Skeletal muscle tissue (tissue), 4 donors: Measurements from ENCODE around the gene FOXP1. TPM values are rescaled to one million over a fixed set of nuclear protein-coding genes. Genes with fewer than 3 reads are reported as not detected.

Source experiments
- H3K27ac ChIP-seq: one replicate; pipeline ENCODE4 v1.7.0; 2013; ENCODE audit warnings: mild to moderate bottlenecking, low read depth, low read length, inconsistent platforms
- H3K27me3 ChIP-seq, 3 donors: one replicate each; pipeline ENCODE4 v1.7.0; 2013; ENCODE audit warnings: low read length in 3 of 3; ENCODE audit not compliant: control insufficient read depth in 3 of 3, insufficient read depth in 3 of 3
- H3K36me3 ChIP-seq, 3 donors: one replicate each; pipeline ENCODE4 v1.7.0; 2013; ENCODE audit warnings: low read length in 3 of 3; ENCODE audit not compliant: control insufficient read depth in 3 of 3, insufficient read depth in 3 of 3
- H3K4me1 ChIP-seq, 3 donors: one replicate each; pipeline ENCODE4 v1.7.0; 2013; ENCODE audit warnings: low read length in 3 of 3, mild to moderate bottlenecking in 3 of 3; ENCODE audit not compliant: control insufficient read depth in 3 of 3, insufficient read depth in 3 of 3
- H3K4me3 ChIP-seq, 3 donors: one replicate each; pipeline ENCODE4 v1.7.0; 2013; ENCODE audit warnings: low read length in 3 of 3
- H3K9ac ChIP-seq, 3 donors: one replicate each; pipeline ENCODE4 v1.7.0; 2013; ENCODE audit warnings: low read length in 3 of 3, mild to moderate bottlenecking in 3 of 3, moderate library complexity in 2 of 3, low read depth in 1 of 3
- H3K9me3 ChIP-seq, 3 donors: one replicate each; pipeline ENCODE4 v1.7.0; 2013; ENCODE audit warnings: low read length in 3 of 3; ENCODE audit not compliant: control insufficient read depth in 3 of 3
- total RNA-seq: library from RNA; depleted of rRNA; stranded (reverse); fragments of >200 nt; gene quantifications from one replicate; pipeline ENCODE4 v1.2.3, GENCODE V29; 2014
- donor health status: Osteomylitis.

The FOXP1 gene
- total RNA-seq, 1 donor from 2014 or later, result 36.0 TPM

- Histone ChIP-seq H3K9ac (no peak overlapping the region), H3K36me3 (no peaks in the 10 kb centered on the region), H3K27me3 (no peaks in the 10 kb centered on the region), H3K27ac (no peak overlapping the region), H3K4me3 (no peak overlapping the region), H3K4me1 (peaks cover 2 to 23% (median 9%) of the 10 kb centered on the region in 3 donors), H3K9me3 (no peaks in the 10 kb centered on the region)
These were observed 153.9 kb downstream of the FOXP1 start for GRCh38 chr3:71429597-71429988.

GRCh38 chr3:71428841-71429596, 154.5 kb downstream of the FOXP1 start:
- H3K4me1 ChIP-seq, result peaks cover 2 to 19% (median 9%) of the 10 kb centered on the region in 3 donors
- no peaks in the 10 kb centered on the region for H3K36me3 ChIP-seq
- H3K4me3 ChIP-seq, result peak overlapping the region; percentile 3 to 31 (median 19)
- no peak overlapping the region for H3K27ac ChIP-seq
- no peak overlapping the region for H3K9ac ChIP-seq
- no peaks in the 10 kb centered on the region for H3K9me3 ChIP-seq
- H3K27me3 ChIP-seq, result no peaks in the 10 kb centered on the region

GRCh38 chr3:71425491-71426071, 157.9 kb downstream of the FOXP1 start:
- no peak overlapping the region for H3K4me3 ChIP-seq
- peaks cover 6 to 12% (median 6%) of the 10 kb centered on the region in 3 donors for H3K4me1 ChIP-seq
- H3K36me3 ChIP-seq, result no peaks in the 10 kb centered on the region
- H3K9ac ChIP-seq, result no peak overlapping the region
- H3K27me3 ChIP-seq, result no peaks in the 10 kb centered on the region
- no peak overlapping the region for H3K27ac ChIP-seq
- no peaks in the 10 kb centered on the region for H3K9me3 ChIP-seq

- Histone ChIP-seq H3K4me1 (peaks cover 2 to 6% (median 5%) of the 10 kb centered on the region in 3 donors), H3K4me3 (no peak overlapping the region), H3K36me3 (no peaks in the 10 kb centered on the region), H3K27me3 (no peaks in the 10 kb centered on the region), H3K9me3 (no peaks in the 10 kb centered on the region), H3K9ac (no peak overlapping the region), H3K27ac (no peak overlapping the region)
These were observed 160.2 kb downstream of the FOXP1 start for GRCh38 chr3:71423151-71423906.

- Histone ChIP-seq H3K27ac (no peak overlapping the region), H3K4me3 (no peak overlapping the region), H3K9ac (no peak overlapping the region), H3K27me3 (no peaks in the 10 kb centered on the region), H3K4me1 (peaks cover 2 to 6% (median 5%) of the 10 kb centered on the region in 3 donors), H3K9me3 (no peaks in the 10 kb centered on the region), H3K36me3 (no peaks in the 10 kb centered on the region)
These were observed 161.5 kb downstream of the FOXP1 start for GRCh38 chr3:71421820-71422566.

GRCh38 chr3:71421475-71421819, 162.1 kb downstream of the FOXP1 start:
- H3K9me3 ChIP-seq, result no peaks in the 10 kb centered on the region
- no peak overlapping the region for H3K4me3 ChIP-seq
- H3K27me3 ChIP-seq, result no peaks in the 10 kb centered on the region
- no peak overlapping the region for H3K9ac ChIP-seq
- H3K4me1 ChIP-seq, result peaks cover 2 to 6% (median 5%) of the 10 kb centered on the region in 3 donors
- no peak overlapping the region for H3K27ac ChIP-seq
- H3K36me3 ChIP-seq, result no peaks in the 10 kb centered on the region

GRCh38 chr3:71419369-71419768, 164.2 kb downstream of the FOXP1 start:
- Histone ChIP-seq H3K36me3 (no peaks in the 10 kb centered on the region), H3K27ac (no peak overlapping the region), H3K9ac (no peak overlapping the region)

GRCh38 chr3:71417791-71418190, 165.7 kb downstream of the FOXP1 start:
- Histone ChIP-seq H3K36me3 (no peaks in the 10 kb centered on the region), H3K27me3 (no peaks in the 10 kb centered on the region), H3K9me3 (no peaks in the 10 kb centered on the region), H3K4me1 (no peaks in the 10 kb centered on the region), H3K9ac (no peak overlapping the region), H3K4me3 (no peak overlapping the region), H3K27ac (no peak overlapping the region)

More at GRCh38 chr3:71419369-71419768, 164.2 kb downstream of the FOXP1 start:
- H3K27me3 ChIP-seq, result no peaks in the 10 kb centered on the region
- no peak overlapping the region for H3K4me3 ChIP-seq
- no peaks in the 10 kb centered on the region for H3K9me3 ChIP-seq
- peaks cover 2 to 6% (median 3%) of the 10 kb centered on the region in 3 donors for H3K4me1 ChIP-seq

GRCh38 chr3:71416876-71417275, 166.7 kb downstream of the FOXP1 start:
- H3K9ac ChIP-seq, result no peak overlapping the region
- no peaks in the 10 kb centered on the region for H3K27me3 ChIP-seq
- H3K36me3 ChIP-seq, result no peaks in the 10 kb centered on the region
- no peak overlapping the region for H3K4me3 ChIP-seq
- no peaks in the 10 kb centered on the region for H3K9me3 ChIP-seq
- H3K4me1 ChIP-seq, result no peaks in the 10 kb centered on the region
- H3K27ac ChIP-seq, result no peak overlapping the region
